Activated CD4-positive, alpha-beta T cell treated with anti-CD3 and anti-CD28 coated beads, Interleukin-2, amount 50 U/mL, for 24 hours (primary cell): Measurements from ENCODE around the gene BICRA.
"Not testable (repeated sequence)": the region's sequence is repeated elsewhere in the genome, so short reads cannot be mapped to it uniquely, and the experiment has no call there.

Experiments used
- DNase-seq, 2 donors: peaks; one replicate each; pipeline ENCODE4 v3.0.0-alpha.2; 2020; ENCODE audit warnings: low read depth in 1 of 2, low spot score in 1 of 2

BICRA gene

DNA sequence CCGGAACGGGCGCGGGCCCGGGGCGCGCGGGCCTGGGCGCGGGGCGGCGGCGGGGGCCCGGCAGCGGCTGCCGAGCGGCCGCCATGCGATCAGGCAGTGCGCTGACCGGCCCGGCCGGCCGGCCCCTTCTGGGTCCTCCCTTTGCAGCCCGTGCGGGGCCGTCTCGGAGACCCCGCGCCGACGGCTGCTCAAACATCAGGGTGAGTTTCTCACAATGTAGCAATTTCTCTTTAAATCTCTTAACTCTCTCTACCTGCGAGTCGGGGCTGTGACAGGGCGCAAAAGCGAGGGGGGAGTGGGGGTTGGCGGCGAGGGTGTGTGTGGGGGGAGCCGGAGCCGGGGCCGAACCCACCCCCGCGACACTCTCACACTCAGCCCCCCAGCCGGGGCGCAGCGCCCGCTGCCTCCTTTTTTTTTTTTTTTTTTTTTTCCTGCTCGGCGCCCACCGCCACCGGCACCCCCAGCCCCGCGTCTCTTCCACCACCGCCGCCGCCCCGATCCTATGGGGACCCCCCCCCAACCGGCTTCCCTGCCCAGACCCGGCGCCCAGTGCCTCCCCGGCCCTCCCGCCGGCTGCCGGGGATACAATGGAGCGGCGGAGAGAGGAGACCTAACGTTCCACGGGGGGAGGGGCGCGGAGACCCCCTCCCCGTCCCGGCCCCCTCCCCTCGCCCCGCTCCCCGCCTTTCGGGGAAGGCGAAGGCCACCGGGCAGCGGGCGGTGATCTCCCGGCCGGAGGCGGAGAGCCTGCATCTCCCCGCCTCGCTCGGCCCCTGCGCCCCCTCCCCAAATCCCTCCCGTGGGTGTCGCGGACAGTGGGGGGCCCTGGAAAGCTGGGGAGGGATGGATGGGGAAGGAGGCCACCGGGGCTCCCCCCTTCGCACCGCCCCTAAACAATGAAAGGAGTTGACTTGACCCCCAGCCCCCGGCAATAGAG lies at the start of gene BICRA:
Gene BICRA, plus strand, starts transcription at position 166 of the 937 bp plus-strand sequence. CDS start 64,441 bp downstream, outside the sequence.
- DNase-seq, result peak; percentile 53 to 64

DNA sequence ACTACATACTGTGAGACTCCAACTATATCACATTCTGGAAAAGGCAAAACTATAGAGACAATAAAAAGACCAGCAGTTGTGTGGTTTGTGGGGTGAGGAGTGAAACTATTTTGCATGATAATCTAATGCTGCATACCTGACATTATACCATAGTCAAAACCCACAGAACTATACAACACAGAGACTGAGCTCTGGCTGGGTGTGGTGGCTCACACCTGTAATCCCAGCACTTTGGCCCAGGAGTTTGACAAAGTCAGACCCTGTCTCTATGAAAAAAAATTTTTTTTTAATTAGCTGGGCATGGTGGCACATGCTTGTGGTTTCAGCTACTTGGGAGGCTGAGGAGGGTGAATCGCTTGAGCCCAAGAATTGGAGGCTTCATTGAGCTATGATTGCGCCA lies 47.9 kb upstream of the BICRA start:
- DNase-seq, result no peak

DNA sequence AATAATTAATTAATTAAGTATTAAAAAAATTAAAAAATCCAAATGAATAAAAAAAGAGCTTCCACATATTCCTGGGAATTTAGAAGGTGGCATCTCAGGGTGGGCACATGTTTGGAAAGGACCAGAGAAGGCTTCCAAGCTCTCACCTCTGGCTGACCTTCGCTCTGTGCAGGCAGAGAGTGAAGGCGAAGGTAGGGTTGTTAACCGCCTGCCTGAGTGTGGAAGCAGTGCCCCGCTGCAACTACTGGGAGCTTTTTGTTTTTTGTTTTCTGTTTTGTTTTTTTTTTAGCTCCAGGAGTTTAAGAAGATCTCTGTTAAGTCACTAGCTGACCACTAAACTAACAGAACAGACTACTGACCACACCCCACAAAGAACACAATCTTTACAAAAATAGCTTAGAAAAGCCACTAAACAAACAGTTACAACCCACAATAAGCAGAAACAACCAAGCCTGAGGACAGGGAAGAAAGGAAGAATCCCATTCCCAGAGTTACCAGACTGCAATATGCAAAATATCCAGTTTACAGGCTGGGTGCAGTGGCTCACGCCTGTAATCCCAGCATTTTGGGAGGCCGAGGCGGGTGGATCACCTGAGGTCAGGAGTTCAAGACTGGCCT lies 47.4 kb upstream of the BICRA start:
- no peak for DNase-seq

DNA sequence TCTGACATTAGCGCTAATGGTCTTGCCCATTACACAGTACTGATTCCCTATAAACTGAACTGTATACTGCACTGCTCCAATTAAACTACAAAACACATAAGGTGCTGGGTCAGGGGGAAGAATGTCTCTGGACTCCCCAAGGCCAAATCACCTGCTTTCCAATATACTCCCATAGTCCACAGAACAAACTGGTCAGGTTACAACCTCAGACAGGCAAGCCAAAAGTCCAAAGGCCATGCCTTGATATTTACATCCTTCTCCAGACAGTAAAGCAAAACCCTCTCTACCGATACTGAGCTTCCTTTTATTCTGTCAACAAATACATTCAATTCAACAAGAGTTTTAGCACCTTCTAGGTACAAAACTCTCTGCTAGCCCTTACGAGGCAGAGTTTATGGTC lies 44.9 kb upstream of the BICRA start:
- DNase-seq, result no peak

DNA sequence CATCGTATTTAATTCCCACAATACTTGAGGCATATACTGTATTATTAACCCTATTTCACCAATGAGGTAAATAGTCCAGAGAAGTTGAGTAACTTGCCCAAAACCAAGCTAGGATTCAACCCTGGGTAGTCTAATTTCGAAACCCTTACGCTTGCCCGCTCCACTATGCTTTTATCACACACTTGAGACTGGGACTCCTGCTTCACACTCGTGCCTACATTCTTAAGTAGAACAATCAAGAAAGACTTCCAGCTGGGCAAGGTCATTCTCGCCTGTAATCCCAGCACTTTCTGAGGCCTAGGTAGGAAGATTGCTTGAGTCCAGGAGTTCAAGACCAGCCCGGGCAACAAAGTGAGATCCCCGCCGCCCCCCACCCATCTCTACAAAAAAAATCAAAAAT lies 39.6 kb upstream of the BICRA start:
- no peak for DNase-seq

DNA sequence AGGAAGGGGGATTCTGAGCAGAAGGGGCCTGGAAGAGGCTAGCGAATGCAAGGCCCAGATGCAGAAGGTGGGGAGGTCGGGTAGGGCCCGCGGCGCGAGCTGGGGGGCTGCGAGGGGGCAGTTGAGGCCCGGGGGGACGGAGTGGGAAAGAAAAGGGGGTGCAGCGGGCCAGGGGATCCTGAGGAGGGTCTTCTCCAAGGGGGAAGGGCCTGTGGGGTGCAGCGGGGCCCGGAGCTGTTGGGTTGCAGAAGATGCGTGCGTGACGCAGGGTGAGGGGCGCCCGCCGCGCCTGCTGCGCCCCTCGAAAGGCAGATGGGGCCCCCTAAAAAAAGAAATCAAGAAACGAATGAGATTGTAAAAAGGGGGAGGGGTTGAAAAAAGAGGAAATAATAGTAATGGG lies 36.3 kb upstream of the BICRA start:
- DNase-seq, result no peak

DNA sequence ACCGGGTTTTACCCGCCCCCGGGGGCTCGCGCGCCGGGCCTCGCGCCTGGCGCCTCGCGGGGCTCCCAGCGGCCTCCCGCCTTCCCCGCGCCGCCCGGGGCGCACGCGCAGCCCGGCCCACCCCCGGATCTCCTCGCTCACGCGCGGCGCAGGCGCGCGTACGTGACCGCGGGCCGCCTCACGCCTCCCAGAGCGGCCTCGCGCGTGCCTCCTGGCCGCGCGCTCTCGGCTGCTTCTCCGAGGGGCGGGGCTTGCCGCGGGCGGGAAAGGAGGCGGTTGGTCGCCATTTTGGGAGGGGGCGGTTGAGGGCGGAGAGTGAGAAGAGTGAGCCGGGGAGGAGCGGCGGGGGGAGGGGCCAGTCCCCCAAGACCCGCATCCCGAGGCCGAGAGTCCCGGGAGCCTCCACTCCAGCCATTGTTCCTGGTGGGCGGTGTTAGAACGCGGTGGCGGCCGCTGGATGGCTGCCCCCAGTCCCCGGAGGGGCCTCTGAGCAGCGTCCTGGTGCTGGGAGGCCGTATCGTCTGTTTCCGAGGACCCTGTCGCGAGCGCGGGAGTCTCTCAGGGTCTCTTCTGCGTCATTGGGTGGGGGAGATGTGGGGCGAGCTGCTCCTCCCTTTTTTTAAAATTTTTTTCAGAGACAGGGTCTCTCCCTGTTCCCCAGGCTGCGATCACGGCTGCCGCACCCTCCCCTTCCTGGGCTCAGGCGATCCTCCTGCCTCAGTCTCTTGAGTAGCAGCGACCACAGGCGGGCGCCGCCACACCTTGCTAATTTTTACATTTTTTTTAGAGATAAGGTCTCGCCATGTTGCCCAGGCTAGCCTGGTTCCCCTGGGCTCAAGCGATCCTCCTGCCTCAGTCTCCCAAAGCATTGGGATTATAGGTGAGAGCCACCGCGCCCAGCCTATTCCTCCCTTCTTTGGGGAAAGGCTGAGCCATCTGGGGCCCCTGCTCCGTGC lies 35.6 kb upstream of the BICRA start, which contains the start of gene ZNF541:
Gene ZNF541, minus strand, starts transcription at position 78 of the 956 bp plus-strand sequence. CDS start 17,292 bp downstream, outside the sequence.
- DNase-seq, result peak; percentile 63 to 70

DNA sequence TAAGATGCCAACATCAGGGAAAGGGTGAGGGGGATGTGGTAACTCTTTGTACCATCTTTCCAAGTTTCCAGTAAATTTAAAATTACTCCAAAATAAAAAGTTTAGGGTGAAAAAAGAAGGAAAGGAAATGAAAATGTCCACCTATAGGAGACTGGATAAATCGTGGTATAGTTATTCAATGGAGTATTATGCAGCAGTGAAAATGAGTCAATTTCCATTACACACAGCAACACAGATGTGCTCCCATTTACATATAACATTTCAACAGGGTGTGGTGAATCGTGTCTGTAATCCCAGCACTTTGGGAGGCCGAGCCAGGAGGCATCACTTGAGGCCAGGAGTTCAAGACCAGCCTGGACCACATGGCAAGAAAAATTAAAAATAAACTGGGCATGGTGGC lies 28.5 kb upstream of the BICRA start:
- no peak for DNase-seq

DNA sequence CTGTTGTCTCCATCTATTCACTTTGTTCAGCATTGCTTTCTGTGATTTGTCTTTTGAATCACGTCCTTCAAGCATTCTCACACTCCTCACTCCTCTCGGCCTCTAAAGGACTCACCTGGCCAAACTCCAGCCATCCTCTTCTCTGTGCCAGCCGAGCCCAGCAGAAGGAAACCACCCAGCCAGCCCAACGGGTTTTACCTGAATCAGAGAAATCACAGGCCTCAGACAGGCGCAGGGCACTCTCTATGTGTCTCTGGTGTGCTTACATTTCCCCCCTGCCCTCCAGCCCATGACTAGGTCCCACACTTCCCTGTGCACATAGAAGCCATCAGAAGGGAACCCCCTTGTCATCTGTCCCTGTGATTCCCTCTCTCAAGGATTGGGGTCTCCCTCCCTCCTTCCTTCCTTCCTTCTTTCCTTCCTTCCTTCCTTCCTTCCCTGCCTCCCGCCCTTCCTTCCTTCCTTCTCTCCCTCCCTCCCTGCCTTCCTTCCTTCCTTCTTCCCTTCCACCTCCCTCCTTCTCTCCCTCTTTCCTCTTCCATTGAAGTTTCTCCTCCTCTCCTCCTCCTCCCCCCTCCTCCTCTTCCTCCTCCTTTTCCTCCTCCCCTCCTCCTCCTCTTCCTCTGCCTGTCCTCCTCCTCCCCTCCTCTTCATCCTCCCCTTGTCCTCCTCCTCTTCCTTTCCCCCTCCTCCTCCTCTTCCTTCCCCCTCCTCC lies 27.2 kb upstream of the BICRA start:
- DNase-seq, result no peak

DNA sequence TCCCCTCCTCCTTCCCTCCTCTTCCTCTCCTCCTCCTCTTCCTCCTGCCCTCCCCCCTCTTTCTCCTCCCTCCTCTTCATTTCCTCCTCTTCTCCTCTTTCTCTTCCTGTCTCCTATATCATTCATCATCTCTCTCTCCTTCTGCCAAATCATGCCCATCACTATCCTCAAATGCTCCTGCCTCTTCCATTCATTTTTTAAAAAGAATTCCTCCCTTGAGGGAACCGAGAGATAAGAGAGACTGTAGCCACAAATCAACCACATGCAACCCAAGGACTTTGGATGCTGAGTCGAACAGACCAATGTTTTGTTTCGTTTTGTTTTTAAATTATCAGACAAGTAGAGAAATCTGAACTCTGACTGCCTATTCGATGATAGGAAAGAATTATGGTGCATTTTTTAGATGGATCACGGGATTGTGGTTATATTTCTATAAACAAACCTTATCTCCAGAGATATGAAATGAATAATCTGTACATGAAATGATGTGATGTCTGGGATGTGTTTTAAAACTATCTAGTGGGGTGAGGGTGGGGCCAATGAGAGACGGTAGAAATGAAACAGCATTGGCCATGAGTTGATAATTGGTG lies 26.5 kb upstream of the BICRA start:
- no peak for DNase-seq

DNA sequence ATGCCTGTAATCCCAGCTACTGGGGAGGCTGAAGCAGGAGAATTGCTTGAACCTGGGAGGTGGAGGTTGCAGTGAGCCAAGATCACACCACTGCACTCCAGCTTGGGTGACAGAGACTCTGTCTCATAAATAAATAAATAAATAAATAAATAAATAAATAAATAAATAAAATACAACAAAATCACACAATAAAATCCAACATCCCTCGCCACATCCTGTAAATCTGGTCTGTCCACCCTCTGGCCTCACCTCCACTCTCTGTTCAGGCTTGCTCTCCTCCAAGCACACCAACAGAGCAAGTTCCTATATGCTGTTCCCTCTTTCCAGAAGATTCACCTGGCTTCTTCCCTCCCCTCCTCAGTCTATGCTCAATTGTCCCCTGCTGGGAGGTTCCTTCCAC lies 25.8 kb upstream of the BICRA start:
- not testable (repeated sequence) for DNase-seq

DNA sequence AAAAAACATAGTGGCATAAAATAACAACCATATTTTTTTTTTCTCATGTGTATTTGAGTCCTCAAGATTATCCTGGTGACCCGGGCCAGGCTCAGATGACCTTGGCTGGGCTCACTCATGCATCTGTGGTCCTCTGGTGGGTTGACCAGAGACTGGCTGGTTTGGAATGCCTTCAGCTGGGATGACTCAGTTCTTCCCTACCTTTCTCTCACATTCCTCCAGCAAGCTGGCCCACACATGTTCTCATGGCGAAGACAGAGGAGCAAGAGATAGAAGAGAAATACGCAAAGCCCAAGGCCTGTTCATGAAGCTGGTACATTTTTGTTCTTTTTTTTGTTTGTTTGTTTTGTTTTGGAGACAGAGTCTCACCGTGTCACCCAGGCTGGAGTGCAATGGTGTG lies 21.6 kb upstream of the BICRA start:
- DNase-seq, result no peak

DNA sequence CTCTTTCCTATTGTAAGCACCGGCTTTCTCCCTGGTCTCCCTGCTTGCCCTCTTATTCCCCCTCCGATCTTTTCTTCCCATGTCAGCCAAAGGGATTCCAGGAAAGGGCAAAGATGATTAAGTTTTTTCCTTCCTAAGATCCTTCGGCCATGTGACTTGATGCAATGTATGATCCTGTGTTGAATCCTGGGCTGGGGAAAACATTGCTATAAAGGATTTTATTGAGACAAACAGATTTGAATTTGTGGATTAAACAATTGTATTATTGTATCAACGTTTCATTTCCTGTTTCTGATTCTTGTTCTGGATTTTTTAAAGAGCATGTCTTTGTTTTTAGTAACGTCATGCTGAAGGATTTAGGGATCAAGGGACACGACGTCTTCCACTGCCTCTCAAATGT lies 19.1 kb upstream of the BICRA start:
- no peak for DNase-seq

DNA sequence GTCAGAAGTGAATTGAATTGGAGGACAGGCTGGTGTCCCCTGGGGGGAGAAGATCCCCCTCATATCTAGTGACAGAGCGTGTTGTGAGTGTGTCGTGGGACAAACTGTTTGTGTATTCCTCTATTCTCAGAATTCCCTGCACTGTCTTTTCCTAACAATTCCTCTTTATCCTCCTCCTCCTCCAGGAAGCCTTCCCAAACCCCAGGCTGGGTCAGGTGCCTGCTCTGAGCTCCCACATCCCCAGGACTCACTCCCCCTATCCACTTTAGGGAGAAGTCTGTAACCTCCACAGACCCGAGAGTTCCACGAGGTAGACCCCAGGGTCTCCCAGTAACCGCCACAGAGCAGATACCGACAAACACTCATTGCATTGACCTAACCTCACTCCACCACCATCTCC lies 15.1 kb upstream of the BICRA start:
- no peak for DNase-seq

DNA sequence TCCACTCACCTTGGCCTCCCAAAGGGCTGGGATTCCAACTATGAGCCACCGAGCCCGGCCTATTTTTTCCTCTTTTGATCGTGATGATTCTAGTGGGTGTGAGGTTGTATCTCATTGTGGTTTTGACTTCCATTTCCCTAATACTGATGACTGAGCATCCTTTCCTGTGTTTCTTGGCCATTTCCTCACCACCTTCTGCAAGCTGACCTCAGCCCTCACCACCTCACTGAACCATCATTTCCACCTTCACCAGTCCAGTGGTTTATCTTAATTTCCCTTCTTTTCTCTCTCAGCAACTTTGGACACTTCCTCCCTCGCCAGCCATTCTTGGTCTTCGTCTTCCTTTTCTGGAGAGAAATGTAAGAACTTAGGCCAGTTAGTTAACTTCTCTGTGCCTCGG lies 13.0 kb upstream of the BICRA start:
- no peak for DNase-seq

DNA sequence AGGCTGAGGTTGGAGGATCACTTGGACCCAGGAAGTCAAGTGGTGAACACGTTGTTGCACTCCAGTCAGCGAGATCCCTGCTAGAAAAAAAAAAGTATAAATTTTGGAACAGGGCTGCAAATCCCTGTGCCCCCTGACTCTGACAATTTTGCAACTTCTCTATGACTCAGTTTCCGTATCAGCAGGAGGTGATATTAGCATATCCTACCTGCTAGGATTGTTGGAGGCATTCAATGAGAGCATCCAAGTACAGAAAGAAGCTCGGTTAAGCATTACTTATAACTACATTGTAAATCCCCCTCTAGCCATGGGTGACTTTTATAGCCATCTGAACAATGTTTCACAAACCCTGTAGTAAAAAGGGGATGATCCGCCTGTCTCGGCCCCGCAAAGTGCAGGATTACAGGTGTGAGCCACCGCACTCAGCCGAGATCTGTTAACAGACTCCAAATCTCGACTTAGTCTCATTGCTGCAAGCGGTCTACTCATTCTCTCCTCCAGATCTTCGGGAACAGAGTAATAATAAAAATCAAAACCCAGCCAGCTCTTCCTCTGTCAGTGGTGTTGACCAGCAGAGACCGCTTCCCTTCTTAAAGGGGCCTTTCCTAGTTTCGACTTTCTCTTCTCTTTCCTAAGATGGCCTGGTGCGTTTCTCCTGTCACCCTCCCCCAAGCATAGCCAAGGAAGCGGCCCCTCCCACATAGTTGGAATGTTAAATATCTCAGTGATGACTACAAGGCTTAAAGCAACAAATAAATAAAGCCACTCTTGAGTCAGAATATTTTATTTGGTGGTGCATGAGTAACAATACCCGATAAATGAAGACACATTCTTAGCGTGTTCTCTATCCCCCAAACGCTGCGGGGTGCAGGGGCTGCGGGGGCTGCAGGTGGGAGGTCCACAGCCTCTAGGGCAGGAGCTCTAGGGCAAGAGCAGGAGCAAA lies 10.3 kb upstream of the BICRA start:
- DNase-seq, result no peak

DNA sequence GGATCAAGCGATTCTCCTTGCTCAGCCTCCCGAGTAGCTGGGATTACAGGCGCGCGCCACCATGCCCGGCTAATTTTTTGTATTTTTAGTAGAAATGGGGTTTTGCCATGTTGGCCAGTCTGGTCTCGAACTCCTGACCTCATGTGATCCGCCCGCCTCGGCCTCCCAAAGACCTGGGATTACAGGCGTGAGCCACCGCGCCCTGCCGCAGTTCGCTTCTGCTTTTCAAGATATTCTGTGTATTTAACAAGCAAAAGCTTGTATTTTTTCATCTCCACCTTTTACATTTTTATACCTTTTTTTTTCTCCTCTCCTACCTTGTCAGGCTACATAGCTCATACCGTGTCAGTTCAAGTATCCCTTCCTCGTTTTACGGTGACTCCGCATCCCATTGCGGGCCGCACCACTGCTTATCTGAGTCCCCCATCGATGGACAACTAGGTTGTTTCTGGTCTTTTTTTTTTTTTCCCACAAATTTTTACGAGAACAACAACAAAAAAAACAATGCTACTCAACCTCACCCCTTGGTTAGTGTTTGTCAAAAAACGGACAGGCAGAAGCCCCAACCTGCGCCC lies 9.2 kb upstream of the BICRA start:
- DNase-seq, result not testable (repeated sequence)

DNA sequence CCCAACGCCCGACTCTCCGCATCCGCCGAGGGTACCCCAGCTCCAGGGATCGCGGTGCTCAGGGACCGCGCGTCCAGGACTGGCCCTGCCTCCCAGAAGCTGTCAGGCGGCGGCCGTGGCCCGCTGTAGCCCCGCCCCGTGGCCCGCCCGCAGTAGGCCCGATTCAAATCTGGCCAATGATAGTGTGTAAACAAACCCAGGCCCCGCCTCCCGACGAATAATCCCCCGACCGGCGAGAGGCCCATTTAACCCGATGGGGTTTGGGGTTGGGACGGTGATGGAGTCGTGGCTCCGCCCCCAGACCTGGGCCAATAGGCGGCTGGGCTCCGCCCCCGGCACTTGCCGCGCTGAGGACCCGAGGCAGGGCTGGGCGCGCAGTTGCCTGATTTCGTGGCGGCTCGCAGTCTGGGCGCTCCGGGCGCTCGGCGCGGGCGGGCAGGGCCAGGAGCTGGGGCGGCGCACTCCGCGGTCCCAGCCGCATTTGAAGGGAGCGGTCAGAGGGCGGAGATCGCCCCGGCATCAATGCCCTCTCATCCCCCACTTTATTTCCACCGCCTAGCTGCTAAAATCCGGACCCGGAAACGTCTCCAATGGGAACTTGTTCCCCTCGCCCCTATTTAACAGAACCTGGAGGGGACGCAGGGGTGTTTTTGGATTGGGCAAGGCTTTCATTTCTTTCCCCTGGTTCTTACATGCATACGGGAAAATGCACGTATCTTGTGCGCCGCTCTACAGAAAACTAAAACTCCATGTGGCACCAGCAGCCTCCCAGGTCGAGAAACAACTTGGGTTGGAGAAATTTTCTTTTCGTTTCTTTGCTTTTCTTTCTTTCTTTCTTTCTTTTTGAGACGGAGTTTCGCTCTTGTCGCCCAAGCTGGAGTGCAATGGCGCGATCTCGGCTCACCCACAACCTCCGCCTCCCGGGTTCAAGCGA lies 8.4 kb upstream of the BICRA start:
- DNase-seq, result peak; percentile 93 to 99
